HepG2 (cell line): ENCODE measurements around the gene FAM53B. TPM values are rescaled to one million over a fixed set of nuclear protein-coding genes. Genes with fewer than 3 reads are reported as not detected.

Source experiments
- ATAC-seq: fragments of 200-7000 bp; cut with Tn5 transposase; 3 replicates; pipeline ENCODE4 v1.9.1; 2020; ENCODE audit warnings: mild to moderate bottlenecking, moderate library complexity
- BruUV-seq: library from RNA; stranded (reverse); fragments of 400-500 nt; replicated peaks from 2 replicates; lab custom pipeline; 2021; lab: Mats Ljungman, UMichigan
- CTCF ChIA-PET: fragments of 300-600 bp; formaldehyde crosslinking; extraction: SDS; loops from one replicate; lab custom pipeline; 2021; ENCODE audit warnings: low total read pairs, inconsistent platforms, low intra/inter-chr PET ratio; lab: Yijun Ruan, JAX
- POLR2A ChIA-PET: fragments of 350-600 bp; sonication (Branson Sonifier 250); formaldehyde crosslinking; loops from one replicate; lab custom pipeline; 2020; ENCODE audit warnings: antibody characterized with exemption, inconsistent platforms; lab: Yijun Ruan, JAX
- DNase-seq: peaks from one replicate; pipeline ENCODE4 v3.0.0-alpha.2; 2015; ENCODE audit warnings: low spot score
- FAIRE-seq: peaks from 3 replicates; lab custom pipeline; 2011; peaks lifted over from hg19 to GRCh38; lab: Jason Lieb, UNC
- H2AFZ ChIP-seq: one replicate; pipeline ENCODE4 v1.6.1; 2011; ENCODE audit warnings: low read length, inconsistent platforms
- H3K27ac ChIP-seq: fragments of 300-600 bp; 3 replicates; pipeline ENCODE4 v1.8.0; 2011; ENCODE audit warnings: mixed run types, mild to moderate bottlenecking, mixed read lengths, low read length, inconsistent platforms; ENCODE audit not compliant: insufficient read depth; ENCODE audit errors: extremely low read length
- H3K27me3 ChIP-seq, 2 experiments: fragments of 200-600 bp in 1 of 2; 2 replicates in 1 of 2; 3 replicates in 1 of 2; pipeline versions ENCODE4 v1.6.0 to v1.8.0; 2011; ENCODE audit warnings: low read length in 2 of 2, mild to moderate bottlenecking in 2 of 2, moderate library complexity in 2 of 2, inconsistent platforms in 1 of 2; ENCODE audit not compliant: insufficient read depth in 2 of 2, control insufficient read depth in 1 of 2
- H3K36me3 ChIP-seq, 2 experiments: fragments of 200-600 bp in 1 of 2; replicated peaks in 1 of 2; 2 replicates in 1 of 2; 3 replicates in 1 of 2; pipeline versions ENCODE4 v1.5.1 to v1.8.0; 2011; ENCODE audit warnings: low read length in 2 of 2, inconsistent platforms in 1 of 2; ENCODE audit not compliant: insufficient read depth in 2 of 2, control insufficient read depth in 1 of 2
- H3K4me1 ChIP-seq: 2 replicates; pipeline ENCODE4 v1.5.1; 2012; ENCODE audit warnings: low read length, inconsistent platforms; ENCODE audit not compliant: insufficient read depth
- H3K4me2 ChIP-seq: 2 replicates; pipeline ENCODE4 v1.6.0; 2011; ENCODE audit warnings: low read depth, low read length, inconsistent platforms
- H3K4me3 ChIP-seq, 3 experiments: fragments of 200-600 bp in 1 of 3; sonication (generic), shearing (Covaris generic) in 1 of 3; replicated peaks in 1 of 3; 2 replicates each; pipeline ENCODE4 v1.5.1; 2011 to 2016; ENCODE audit warnings: low read length in 3 of 3, inconsistent platforms in 2 of 3, low read depth in 2 of 3, mild to moderate bottlenecking in 2 of 3, control low read depth in 1 of 3, mixed read lengths in 1 of 3; ENCODE audit not compliant: insufficient read depth in 1 of 3
- H3K79me2 ChIP-seq: one replicate; pipeline ENCODE4 v1.6.1; 2011; ENCODE audit warnings: low read length, inconsistent platforms; ENCODE audit not compliant: insufficient read depth
- H3K9ac ChIP-seq: 2 replicates; pipeline ENCODE4 v1.6.0; 2011; ENCODE audit warnings: mild to moderate bottlenecking, low read depth, low read length, inconsistent platforms; ENCODE audit not compliant: insufficient read depth
- H3K9me3 ChIP-seq: 2 replicates; pipeline ENCODE4 v1.5.1; 2012; ENCODE audit warnings: mild to moderate bottlenecking, low read length
- H4K20me1 ChIP-seq: 2 replicates; pipeline ENCODE4 v1.6.0; 2011; ENCODE audit warnings: inconsistent platforms, mild to moderate bottlenecking, low read length, moderate library complexity; ENCODE audit not compliant: insufficient read depth
- CAMTA2 ChIP-seq: sonication (generic); formaldehyde crosslinking; IDR thresholded peaks from 2 replicates; pipeline ENCODE4 v1.4.0; 2020; ENCODE audit warnings: mild to moderate bottlenecking, missing genetic modification reagents, borderline replicate concordance
- HHEX ChIP-seq: IDR thresholded peaks from 2 replicates; pipeline ENCODE4 v1.6.1; 2016; ENCODE audit warnings: control low read depth
- MEF2D ChIP-seq: sonication (generic); formaldehyde crosslinking; IDR thresholded peaks from 2 replicates; pipeline ENCODE4 v1.5.1; 2020; ENCODE audit warnings: mild to moderate bottlenecking, missing genetic modification reagents
- NONO ChIP-seq, 2 experiments: fragments of 450-650 bp in 1 of 2; sonication (generic) in 1 of 2; formaldehyde crosslinking in 1 of 2; IDR thresholded peaks in 1 of 2; conservative IDR thresholded peaks in 1 of 2; 2 replicates each; pipeline versions ENCODE4 v1.6.1 to v1.8.0; 2017 to 2022; ENCODE audit warnings: mild to moderate bottlenecking in 1 of 2, missing genetic modification reagents in 1 of 2, moderate library complexity in 1 of 2
- RXRB ChIP-seq: IDR thresholded peaks from 2 replicates; pipeline ENCODE4 v1.6.1; 2016; ENCODE audit warnings: borderline replicate concordance, missing genetic modification reagents, missing compliant biosample characterization
- SAP130 ChIP-seq: IDR thresholded peaks from 2 replicates; pipeline ENCODE4 v1.6.1; 2016; ENCODE audit warnings: low read depth
- YY1 ChIP-seq: IDR thresholded peaks from 2 replicates; pipeline ENCODE4 v1.6.1; 2011; ENCODE audit warnings: low read length, low read depth, moderate library complexity, mild to moderate bottlenecking; ENCODE audit not compliant: insufficient read depth, insufficient replicate concordance
- ZNF121 ChIP-seq: sonication (generic); formaldehyde crosslinking; IDR thresholded peaks from 2 replicates; pipeline ENCODE4 v1.5.0; 2020; ENCODE audit warnings: mild to moderate bottlenecking, missing genetic modification reagents
- ZNF3 ChIP-seq: IDR thresholded peaks from 2 replicates; pipeline ENCODE4 v1.7.0; 2017; ENCODE audit warnings: inconsistent platforms
- ZNF674 ChIP-seq: sonication (generic); formaldehyde crosslinking; IDR thresholded peaks from 2 replicates; pipeline ENCODE4 v1.5.0; 2020; ENCODE audit warnings: low read depth, mild to moderate bottlenecking, missing genetic modification reagents
- ZNF850 ChIP-seq: sonication (generic); formaldehyde crosslinking; conservative IDR thresholded peaks from 2 replicates; pipeline ENCODE4 v1.9.0; 2021; ENCODE audit warnings: mild to moderate bottlenecking, missing genetic modification reagents
- WGBS: methylation state at CpG from one replicate; pipeline ENCODE4 v1.1.6; 2017; ENCODE audit warnings: low lambda C conversion rate; 5-methylcytosine and 5-hydroxymethylcytosine counted together
- in situ Hi-C: cut with HindIII; loops from 2 replicates; pipeline ENCODE4 v1.10.0; 2017; ENCODE audit warnings: low pct_unique_long_range_greater_than_20kb; ENCODE audit not compliant: extremely low pct_ligation_motif_present
- intact Hi-C: fragments of 100-400 bp; cut with micrococcal nuclease; formaldehyde crosslinking; loops from one replicate; pipeline ENCODE4 v1.10.0; 2022; ENCODE audit not compliant: unreplicated experiment
- polyA plus RNA-seq, 8 experiments: library from polyadenylated mRNA; depleted of rRNA in 3 of 8; stranded (reverse) in 7 of 8; unstranded in 1 of 8; fragments of >200 nt; fragmentation: Illumina TruSeq in 4 of 8; extraction: Trizol in 4 of 8; gene quantifications; 2 replicates each; pipeline versions ENCODE4 v1.2.1 to v1.2.3, GENCODE V29; 2011 to 2016; ENCODE audit warnings: low read depth in 4 of 8, missing spikeins in 1 of 8, mixed read lengths in 1 of 8; ENCODE audit not compliant: insufficient read depth in 1 of 8
- total RNA-seq, 5 experiments: library from RNA; depleted of rRNA; stranded (reverse); fragments of >200 nt; fragmentation: Illumina TruSeq; extraction: Trizol; gene quantifications; 2 replicates each; pipeline ENCODE4 v1.2.3, GENCODE V29; 2016; ENCODE audit warnings: low read depth in 1 of 5
- TF ChIP-seq, protein P1 (sequence below): sonication (generic); formaldehyde crosslinking; IDR thresholded peaks from 2 replicates; pipeline ENCODE4 v1.4.0; 2020; ENCODE audit warnings: missing genetic modification reagents, borderline replicate concordance
- TF ChIP-seq, protein P2 (sequence below): IDR thresholded peaks from 2 replicates; pipeline ENCODE4 v1.6.1; 2016; ENCODE audit warnings: missing biosample characterization, missing genetic modification reagents, low read depth
- TF ChIP-seq, protein P3 (sequence below): sonication (generic); formaldehyde crosslinking; IDR thresholded peaks from 2 replicates; pipeline ENCODE4 v1.4.0; 2020; ENCODE audit warnings: mild to moderate bottlenecking, missing genetic modification reagents
- TF ChIP-seq, protein P4 (sequence below): sonication (generic); formaldehyde crosslinking; IDR thresholded peaks from 2 replicates; pipeline ENCODE4 v1.8.0; 2022; ENCODE audit warnings: missing genetic modification reagents, mild to moderate bottlenecking, inconsistent platforms, borderline replicate concordance
- TF ChIP-seq, protein P5 (sequence below): IDR thresholded peaks from 2 replicates; pipeline ENCODE4 v1.6.1; 2016; ENCODE audit warnings: missing compliant biosample characterization, missing genetic modification reagents, borderline replicate concordance

The FAM53B gene
- total and polyA plus RNA-seq, 2 of the 13 experiments (the other 11 are each of a cell fraction or from before 2014, with no cell fraction given), result 6.4 to 19.3 TPM

DNA sequence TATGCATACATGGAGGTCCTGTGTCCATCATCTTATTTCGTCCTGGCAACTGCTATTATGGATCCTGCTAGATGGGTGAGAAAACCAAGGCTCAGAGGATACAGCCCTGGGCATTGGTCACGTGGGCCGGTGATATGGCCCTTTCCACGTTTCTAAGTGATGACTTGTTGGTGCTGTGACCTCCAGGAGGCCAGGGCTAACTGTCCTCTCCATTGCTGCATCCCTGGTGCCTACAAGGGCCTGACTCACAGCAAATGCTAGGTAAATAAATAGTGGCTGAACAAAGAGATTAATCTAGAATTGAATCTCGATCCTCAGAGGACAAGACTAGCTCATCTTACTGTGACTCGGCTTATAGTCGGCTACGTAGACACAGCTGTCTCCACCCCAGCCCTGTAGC lies 78.6 kb downstream of the FAM53B start (continued):
- no peak for TF ChIP-seq HHEX (CRISPR knock-in tag)

DNA sequence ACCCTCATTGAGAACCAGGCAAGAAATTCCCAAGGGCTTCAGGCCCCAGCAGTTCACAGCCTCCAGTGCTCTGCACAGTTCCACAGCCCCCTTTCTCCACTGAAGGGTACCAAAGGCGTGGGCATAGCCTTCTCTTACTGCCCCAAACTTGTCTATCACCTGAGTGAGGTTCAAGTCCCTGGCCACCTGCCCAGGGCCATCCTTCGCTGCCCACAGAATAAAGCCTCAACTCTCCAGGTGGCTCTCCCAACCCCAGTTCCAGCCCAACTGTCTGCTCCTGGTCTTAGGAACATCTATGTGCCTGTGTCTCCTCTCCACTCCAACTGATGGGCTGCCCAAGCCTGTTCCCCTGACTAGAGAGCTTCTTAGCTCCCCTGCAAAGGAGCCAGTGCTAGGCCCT lies 79.1 kb downstream of the FAM53B start:
- intact Hi-C loops, result no loop called here
- in situ Hi-C loops, result no loop called here
- no peaks in the 10 kb centered on the region for H3K79me2 ChIP-seq
- ChIA-PET CTCF (no interaction called here), POLR2A (no interaction called here)
- no peak overlapping the region for H3K4me3 ChIP-seq
- H4K20me1 ChIP-seq, result no peaks in the 10 kb centered on the region; the same call in 1 of the 2 replicates
- no peaks in the 10 kb centered on the region for H3K9me3 ChIP-seq
- no peak for DNase-seq
- no peak overlapping the region for H2AFZ ChIP-seq
- H3K36me3 ChIP-seq, result peaks cover 12 to 13% of the 10 kb centered on the region in 2 experiments; a peak in 4 of 5 replicates
- no peak for FAIRE-seq
- H3K4me1 ChIP-seq, result no peaks in the 10 kb centered on the region
- BruUV-seq, result no TSS peak
- WGBS, result 78% methylated on average over 2 of the region's 2 CpGs
- no peaks in the 10 kb centered on the region for H3K27me3 ChIP-seq
- ATAC-seq, result no peak
- H3K27ac ChIP-seq, result no peak overlapping the region
- no peak overlapping the region for H3K4me2 ChIP-seq
- no peak overlapping the region for H3K9ac ChIP-seq
- TF ChIP-seq NONO (IDR thresholded peaks at IDR 0.05) (no peak), NONO (CRISPR knock-in tag; conservative IDR thresholded peaks at IDR 0.05) (no peak), ZNF3 (CRISPR knock-in tag) (no peak), ZNF121 (CRISPR knock-in tag) (no peak), YY1 (no peak), SAP130 (no peak), MEF2D (CRISPR knock-in tag) (no peak), ZNF674 (CRISPR knock-in tag) (no peak), CAMTA2 (CRISPR knock-in tag) (no peak), ZNF850 (CRISPR knock-in tag) (no peak), RXRB (CRISPR knock-in tag) (no peak)
- TF ChIP-seq, protein P1, sequence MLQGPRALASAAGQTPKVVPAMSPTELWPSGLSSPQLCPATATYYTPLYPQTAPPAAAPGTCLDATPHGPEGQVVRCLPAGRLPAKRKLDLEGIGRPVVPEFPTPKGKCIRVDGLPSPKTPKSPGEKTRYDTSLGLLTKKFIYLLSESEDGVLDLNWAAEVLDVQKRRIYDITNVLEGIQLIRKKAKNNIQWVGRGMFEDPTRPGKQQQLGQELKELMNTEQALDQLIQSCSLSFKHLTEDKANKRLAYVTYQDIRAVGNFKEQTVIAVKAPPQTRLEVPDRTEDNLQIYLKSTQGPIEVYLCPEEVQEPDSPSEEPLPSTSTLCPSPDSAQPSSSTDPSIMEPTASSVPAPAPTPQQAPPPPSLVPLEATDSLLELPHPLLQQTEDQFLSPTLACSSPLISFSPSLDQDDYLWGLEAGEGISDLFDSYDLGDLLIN (CRISPR knock-in tag), result no peak
- TF ChIP-seq, protein P2, sequence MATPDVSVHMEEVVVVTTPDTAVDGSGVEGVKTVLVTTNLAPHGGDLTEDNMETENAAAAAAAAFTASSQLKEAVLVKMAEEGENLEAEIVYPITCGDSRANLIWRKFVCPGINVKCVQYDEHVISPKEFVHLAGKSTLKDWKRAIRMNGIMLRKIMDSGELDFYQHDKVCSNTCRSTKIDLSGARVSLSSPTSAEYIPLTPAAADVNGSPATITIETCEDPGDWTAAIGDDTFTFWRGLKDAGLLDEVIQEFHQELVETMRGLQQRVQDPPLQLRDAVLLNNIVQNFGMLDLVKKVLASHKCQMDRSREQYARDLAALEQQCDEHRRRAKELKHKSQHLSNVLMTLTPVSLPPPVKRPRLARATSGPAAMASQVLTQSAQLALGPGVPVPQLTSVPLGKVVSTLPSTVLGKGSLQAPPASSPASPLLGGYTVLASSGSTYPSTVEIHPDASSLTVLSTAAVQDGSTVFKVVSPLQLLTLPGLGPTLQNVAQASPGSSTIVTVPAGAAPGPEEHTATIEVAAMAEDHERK (CRISPR knock-in tag), result no peak
- TF ChIP-seq, protein P3, sequence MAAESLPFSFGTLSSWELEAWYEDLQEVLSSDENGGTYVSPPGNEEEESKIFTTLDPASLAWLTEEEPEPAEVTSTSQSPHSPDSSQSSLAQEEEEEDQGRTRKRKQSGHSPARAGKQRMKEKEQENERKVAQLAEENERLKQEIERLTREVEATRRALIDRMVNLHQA (CRISPR knock-in tag), result no peak
- TF ChIP-seq, protein P4, sequence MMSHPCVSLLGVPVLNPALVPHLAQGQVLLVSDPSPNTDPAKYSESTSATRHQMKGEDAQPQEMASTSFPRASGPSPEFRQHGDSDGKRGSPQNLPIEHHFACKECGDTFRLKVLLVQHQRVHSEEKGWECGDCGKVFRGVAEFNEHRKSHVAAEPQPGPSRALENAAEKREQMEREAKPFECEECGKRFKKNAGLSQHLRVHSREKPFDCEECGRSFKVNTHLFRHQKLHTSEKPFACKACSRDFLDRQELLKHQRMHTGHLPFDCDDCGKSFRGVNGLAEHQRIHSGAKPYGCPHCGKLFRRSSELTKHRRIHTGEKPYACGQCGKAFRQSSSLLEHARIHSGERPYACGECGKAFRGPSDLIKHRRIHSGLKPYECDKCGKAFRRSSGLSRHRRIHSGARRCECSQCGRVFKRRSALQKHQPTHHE, result no peak
- TF ChIP-seq, protein P5, sequence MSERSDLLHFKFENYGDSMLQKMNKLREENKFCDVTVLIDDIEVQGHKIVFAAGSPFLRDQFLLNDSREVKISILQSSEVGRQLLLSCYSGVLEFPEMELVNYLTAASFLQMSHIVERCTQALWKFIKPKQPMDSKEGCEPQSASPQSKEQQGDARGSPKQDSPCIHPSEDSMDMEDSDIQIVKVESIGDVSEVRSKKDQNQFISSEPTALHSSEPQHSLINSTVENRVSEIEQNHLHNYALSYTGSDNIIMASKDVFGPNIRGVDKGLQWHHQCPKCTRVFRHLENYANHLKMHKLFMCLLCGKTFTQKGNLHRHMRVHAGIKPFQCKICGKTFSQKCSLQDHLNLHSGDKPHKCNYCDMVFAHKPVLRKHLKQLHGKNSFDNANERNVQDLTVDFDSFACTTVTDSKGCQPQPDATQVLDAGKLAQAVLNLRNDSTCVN (CRISPR knock-in tag), result no peak
